Mesendoderm (in vitro differentiated cells): Measurements from ENCODE around the gene PLCB4.

Experiments
- DNase-seq: peaks from one replicate; pipeline ENCODE4 v3.0.0; 2013
- H2AK5ac ChIP-seq: 2 replicates; pipeline ENCODE4 v1.6.1; 2013; ENCODE audit warnings: low read length, inconsistent platforms
- H2BK120ac ChIP-seq: 2 replicates; pipeline ENCODE4 v1.6.1; 2013; ENCODE audit warnings: low read depth, mild to moderate bottlenecking, low read length, moderate library complexity, mixed read lengths
- H2BK15ac ChIP-seq: replicated peaks from 2 replicates; pipeline ENCODE4 v1.6.1; 2013; ENCODE audit warnings: low read depth, mild to moderate bottlenecking, moderate library complexity
- H2BK5ac ChIP-seq: 2 replicates; pipeline ENCODE4 v1.6.1; 2013; ENCODE audit warnings: low read length, inconsistent platforms
- H3K18ac ChIP-seq: 2 replicates; pipeline ENCODE4 v1.6.1; 2013; ENCODE audit warnings: mild to moderate bottlenecking, low read length, mixed read lengths
- H3K23ac ChIP-seq: one replicate; pipeline ENCODE4 v1.6.1; 2013; ENCODE audit warnings: low read length
- H3K27ac ChIP-seq: 2 replicates; pipeline ENCODE4 v1.5.1; 2013; ENCODE audit warnings: low read depth, mild to moderate bottlenecking, inconsistent platforms, low read length, moderate library complexity
- H3K27me3 ChIP-seq: 2 replicates; pipeline ENCODE4 v1.6.1; 2013; ENCODE audit warnings: low read length, control low read depth, mild to moderate bottlenecking, inconsistent platforms; ENCODE audit not compliant: insufficient read depth, poor library complexity
- H3K36me3 ChIP-seq: 2 replicates; pipeline ENCODE4 v1.6.1; 2013; ENCODE audit warnings: low read length, inconsistent platforms; ENCODE audit not compliant: control insufficient read depth, insufficient read depth
- H3K4ac ChIP-seq: one replicate; pipeline ENCODE4 v1.6.1; 2013; ENCODE audit warnings: low read depth, mild to moderate bottlenecking, low read length, moderate library complexity
- H3K4me1 ChIP-seq: 2 replicates; pipeline ENCODE4 v1.6.1; 2013; ENCODE audit warnings: low read depth, low read length, inconsistent platforms; ENCODE audit not compliant: control insufficient read depth
- H3K4me2 ChIP-seq: 2 replicates; pipeline ENCODE4 v1.6.1; 2013; ENCODE audit warnings: low read length
- H3K4me3 ChIP-seq: 2 replicates; pipeline ENCODE4 v1.5.1; 2013; ENCODE audit warnings: mild to moderate bottlenecking, low read length
- H3K56ac ChIP-seq: one replicate; pipeline ENCODE4 v1.6.1; 2013; ENCODE audit warnings: low read length
- H3K79me1 ChIP-seq: 2 replicates; pipeline ENCODE4 v1.6.1; 2013; ENCODE audit warnings: low read length, inconsistent platforms
- H3K79me2 ChIP-seq: 2 replicates; pipeline ENCODE4 v1.6.1; 2013; ENCODE audit warnings: mild to moderate bottlenecking, low read length; ENCODE audit not compliant: control insufficient read depth, insufficient read depth
- H3K9ac ChIP-seq: 2 replicates; pipeline ENCODE4 v1.6.1; 2013; ENCODE audit warnings: low read length, inconsistent platforms
- H4K5ac ChIP-seq: one replicate; pipeline ENCODE4 v1.6.1; 2013; ENCODE audit warnings: low read length
- H4K8ac ChIP-seq: one replicate; pipeline ENCODE4 v1.6.1; 2013; ENCODE audit warnings: low read depth, mild to moderate bottlenecking, control low read depth, low read length, moderate library complexity
- WGBS: extraction: QIAGEN DNeasy Blood & Tissue Kit; methylation state at CpG from one replicate; pipeline ENCODE4 v1.1.7; 2013; ENCODE audit warnings: low lambda C conversion rate, missing lambda C conversion rate; ENCODE audit not compliant: insufficient coverage; ENCODE audit errors: extremely low coverage; 5-methylcytosine and 5-hydroxymethylcytosine counted together

Gene PLCB4

GRCh38 chr20:9207253-9207652 lies 138.4 kb downstream of the PLCB4 start:
- Histone ChIP-seq H2BK120ac (no peak overlapping the region), H3K9ac (no peak overlapping the region), H3K79me2 (no peaks in the 10 kb centered on the region), H2BK15ac (no peak overlapping the region), H3K18ac (no peak overlapping the region), H3K23ac (no peak overlapping the region), H3K4me1 (no peaks in the 10 kb centered on the region), H2AK5ac (no peak overlapping the region), H4K5ac (no peak overlapping the region), H3K4ac (no peak overlapping the region), H3K27ac (no peak overlapping the region), H3K56ac (no peak overlapping the region), H3K4me2 (no peak overlapping the region), H3K79me1 (peaks cover 4% of the 10 kb centered on the region), H2BK5ac (no peak overlapping the region), H3K27me3 (no peaks in the 10 kb centered on the region), H3K4me3 (no peak overlapping the region), H3K36me3 (no peaks in the 10 kb centered on the region), H4K8ac (no peak overlapping the region)
- WGBS = no CpG with 5 or more reads among the region's 5 CpGs
- no peak for DNase-seq

GRCh38 chr20:9210356-9210755 lies 141.5 kb downstream of the PLCB4 start:
- Histone ChIP-seq H3K9ac (no peak overlapping the region), H3K4me1 (no peaks in the 10 kb centered on the region), H3K79me1 (peaks cover 5% of the 10 kb centered on the region), H3K56ac (no peak overlapping the region), H2BK5ac (no peak overlapping the region), H3K4me3 (no peak overlapping the region), H3K27ac (no peak overlapping the region), H2BK120ac (no peak overlapping the region), H2AK5ac (no peak overlapping the region), H3K4me2 (no peak overlapping the region), H3K36me3 (no peaks in the 10 kb centered on the region), H3K4ac (no peak overlapping the region), H3K79me2 (no peaks in the 10 kb centered on the region), H4K5ac (no peak overlapping the region), H4K8ac (no peak overlapping the region), H3K23ac (no peak overlapping the region), H3K18ac (no peak overlapping the region), H3K27me3 (no peaks in the 10 kb centered on the region), H2BK15ac (no peak overlapping the region)
- WGBS = no CpG with 5 or more reads among the region's 5 CpGs
- no peak for DNase-seq

GRCh38 chr20:9211016-9211760 lies 142.3 kb downstream of the PLCB4 start:
- H4K5ac ChIP-seq = no peak overlapping the region
- no peak overlapping the region for H3K56ac ChIP-seq
- H3K27ac ChIP-seq = no peak overlapping the region
- H3K9ac ChIP-seq = no peak overlapping the region
- no peaks in the 10 kb centered on the region for H3K36me3 ChIP-seq
- no peaks in the 10 kb centered on the region for H3K27me3 ChIP-seq
- H3K79me1 ChIP-seq = peaks cover 5% of the 10 kb centered on the region
- no peak overlapping the region for H3K4ac ChIP-seq
- no peak overlapping the region for H2AK5ac ChIP-seq
- H3K79me2 ChIP-seq = no peaks in the 10 kb centered on the region
- H3K4me3 ChIP-seq = no peak overlapping the region
- no peak overlapping the region for H4K8ac ChIP-seq
- H2BK15ac ChIP-seq = no peak overlapping the region
- no CpG with 5 or more reads among the region's 4 CpGs for WGBS
- no peak overlapping the region for H3K18ac ChIP-seq
- H3K4me1 ChIP-seq = no peaks in the 10 kb centered on the region
- no peak for DNase-seq
- H2BK120ac ChIP-seq = no peak overlapping the region
- H3K23ac ChIP-seq = no peak overlapping the region
- H3K4me2 ChIP-seq = no peak overlapping the region
- H2BK5ac ChIP-seq = no peak overlapping the region

GRCh38 chr20:9212735-9213134 lies 143.8 kb downstream of the PLCB4 start:
- Histone ChIP-seq H4K5ac (no peak overlapping the region), H3K4me1 (no peaks in the 10 kb centered on the region), H3K18ac (no peak overlapping the region), H2BK15ac (no peak overlapping the region), H3K79me1 (peaks cover 4% of the 10 kb centered on the region), H4K8ac (no peak overlapping the region), H3K36me3 (no peaks in the 10 kb centered on the region), H3K27ac (no peak overlapping the region), H2AK5ac (no peak overlapping the region), H3K23ac (no peak overlapping the region), H3K4me2 (no peak overlapping the region), H2BK120ac (no peak overlapping the region), H2BK5ac (no peak overlapping the region), H3K9ac (no peak overlapping the region), H3K4ac (no peak overlapping the region), H3K56ac (no peak overlapping the region), H3K4me3 (no peak overlapping the region), H3K79me2 (no peaks in the 10 kb centered on the region), H3K27me3 (no peaks in the 10 kb centered on the region)
- no CpG with 5 or more reads among the region's 2 CpGs for WGBS
- DNase-seq = no peak

GRCh38 chr20:9214685-9215084 lies 145.8 kb downstream of the PLCB4 start:
- DNase-seq = no peak
- whole genome bisulfite sequencing = no CpG with 5 or more reads among the region's 3 CpGs

GRCh38 chr20:9215539-9215938 lies 146.7 kb downstream of the PLCB4 start:
- no peak overlapping the region for H4K5ac ChIP-seq
- H3K9ac ChIP-seq = no peak overlapping the region
- H3K18ac ChIP-seq = no peak overlapping the region
- peaks cover 1% of the 10 kb centered on the region for H3K79me1 ChIP-seq
- no peaks in the 10 kb centered on the region for H3K79me2 ChIP-seq
- H3K4me3 ChIP-seq = no peak overlapping the region
- H3K23ac ChIP-seq = no peak overlapping the region
- no peak overlapping the region for H2AK5ac ChIP-seq
- no peak overlapping the region for H3K4me2 ChIP-seq
- no peak overlapping the region for H2BK120ac ChIP-seq
- DNase-seq = peak; percentile 26
- no peak overlapping the region for H3K56ac ChIP-seq
- no peaks in the 10 kb centered on the region for H3K36me3 ChIP-seq
- no peaks in the 10 kb centered on the region for H3K27me3 ChIP-seq
- H3K27ac ChIP-seq = no peak overlapping the region
- H2BK5ac ChIP-seq = no peak overlapping the region
- no peak overlapping the region for H4K8ac ChIP-seq
- H3K4ac ChIP-seq = no peak overlapping the region
- no peaks in the 10 kb centered on the region for H3K4me1 ChIP-seq
- no peak overlapping the region for H2BK15ac ChIP-seq
- WGBS = no CpG with 5 or more reads among the region's 2 CpGs

More at GRCh38 chr20:9214685-9215084, 145.8 kb downstream of the PLCB4 start:
- Histone ChIP-seq H2BK15ac (no peak overlapping the region), H3K79me1 (peaks cover 1% of the 10 kb centered on the region), H3K27ac (no peak overlapping the region), H4K5ac (no peak overlapping the region), H2AK5ac (no peak overlapping the region), H2BK120ac (no peak overlapping the region), H3K79me2 (no peaks in the 10 kb centered on the region), H3K36me3 (no peaks in the 10 kb centered on the region), H3K18ac (no peak overlapping the region), H3K27me3 (no peaks in the 10 kb centered on the region), H3K56ac (no peak overlapping the region), H3K4me3 (no peak overlapping the region), H3K23ac (no peak overlapping the region), H3K4me1 (no peaks in the 10 kb centered on the region), H4K8ac (no peak overlapping the region), H3K4ac (no peak overlapping the region), H2BK5ac (no peak overlapping the region), H3K9ac (no peak overlapping the region), H3K4me2 (no peak overlapping the region)
